GM23338 (cell line): ENCODE data around the gene ENPP5.

Experiments used
- CTCF ChIP-seq, 2 experiments: fragments of 200-600 bp in 1 of 2; sonication (generic) in 1 of 2; conservative IDR thresholded peaks; 2 replicates each; pipeline versions ENCODE4 v1.5.1 to v1.6.1; 2016 to 2017; ENCODE audit warnings: antibody characterized with exemption in 2 of 2, low read depth in 2 of 2, mild to moderate bottlenecking in 2 of 2, moderate library complexity in 1 of 2
- ETS1 ChIP-seq: IDR thresholded peaks from 2 replicates; pipeline ENCODE4 v1.6.1; 2016; ENCODE audit warnings: antibody characterized with exemption
- EZH2phosphoT487 ChIP-seq: fragments of 200-600 bp; sonication (generic); IDR thresholded peaks from one replicate; pipeline ENCODE4 v1.8.1; 2018; ENCODE audit warnings: antibody characterized with exemption; ENCODE audit not compliant: unreplicated experiment
- POLR2AphosphoS5 ChIP-seq: IDR thresholded peaks from 2 replicates; pipeline ENCODE4 v1.6.1; 2016; ENCODE audit warnings: antibody characterized with exemption, low read depth
- REST ChIP-seq: IDR thresholded peaks from one replicate; pipeline ENCODE4 v1.6.1; 2018; ENCODE audit warnings: antibody characterized with exemption; ENCODE audit not compliant: unreplicated experiment
- ZNF462 ChIP-seq: fragments of 250-450 bp; sonication (Bioruptor Pico); IDR thresholded peaks from 2 replicates; pipeline ENCODE4 v1.5.0; 2020; ENCODE audit warnings: mild to moderate bottlenecking, moderate library complexity

GRCh38 chr6:46199387-46199786 is 28.6 kb upstream of the ENPP5 start:
- TF ChIP-seq CTCF (conservative IDR thresholded peaks at IDR 0.05; ENCODE audit: low read depth in 2 of 2) (no peak), POLR2AphosphoS5 (no peak), ZNF462 (CRISPR knock-in tag) (no peak), EZH2phosphoT487 (no peak), REST (no peak), ETS1 (no peak)
